Endodermal cell (in vitro differentiated cells): ENCODE results near the gene CERS4. TPM values are rescaled to one million over a fixed set of nuclear protein-coding genes. Genes with fewer than 3 reads are reported as not detected.

ENCODE experiments used
- DNase-seq: peaks from one replicate; pipeline ENCODE4 v3.0.0-alpha.2; 2017
- H3K27ac ChIP-seq: 2 replicates; pipeline ENCODE4 v1.5.1; 2013; ENCODE audit warnings: mild to moderate bottlenecking, low read depth, low read length, moderate library complexity
- H3K27me3 ChIP-seq: 2 replicates; pipeline ENCODE4 v1.6.1; 2013; ENCODE audit warnings: mild to moderate bottlenecking, low read length, moderate library complexity; ENCODE audit not compliant: insufficient read depth, control insufficient read depth, poor library complexity, severe bottlenecking
- H3K36me3 ChIP-seq: 2 replicates; pipeline ENCODE4 v1.7.0; 2013; ENCODE audit warnings: mild to moderate bottlenecking, low read length, moderate library complexity; ENCODE audit not compliant: control insufficient read depth, insufficient read depth
- H3K4me1 ChIP-seq: one replicate; pipeline ENCODE4 v1.7.0; 2013; ENCODE audit warnings: low read length; ENCODE audit not compliant: control insufficient read depth, insufficient read depth
- H3K4me3 ChIP-seq: 2 replicates; pipeline ENCODE4 v1.5.1; 2013; ENCODE audit warnings: mild to moderate bottlenecking, low read length, moderate library complexity
- H3K9ac ChIP-seq: 2 replicates; pipeline ENCODE4 v1.6.1; 2013; ENCODE audit warnings: mild to moderate bottlenecking, low read length, moderate library complexity; ENCODE audit not compliant: poor library complexity, severe bottlenecking; ENCODE audit errors: extremely low read depth
- H3K9me3 ChIP-seq: 2 replicates; pipeline ENCODE4 v1.6.1; 2013; ENCODE audit warnings: mild to moderate bottlenecking, low read length, moderate library complexity; ENCODE audit not compliant: control insufficient read depth
- H3K27ac Mint-ChIP-seq: 2 replicates; pipeline ENCODE4 v1.8.0; 2020; ENCODE audit warnings: mixed read lengths
- H3K27me3 Mint-ChIP-seq: 2 replicates; pipeline ENCODE4 v1.8.0; 2021; ENCODE audit warnings: mild to moderate bottlenecking, mixed read lengths; ENCODE audit not compliant: insufficient read depth
- H3K36me3 Mint-ChIP-seq: 2 replicates; pipeline ENCODE4 v1.8.0; 2020; ENCODE audit warnings: low read depth, mixed read lengths
- H3K4me1 Mint-ChIP-seq: 2 replicates; pipeline ENCODE4 v1.8.0; 2020; ENCODE audit warnings: mixed read lengths
- H3K4me3 Mint-ChIP-seq: 2 replicates; pipeline ENCODE4 v1.8.0; 2020; ENCODE audit warnings: mild to moderate bottlenecking, moderate library complexity, mixed read lengths
- H3K9me3 Mint-ChIP-seq: 2 replicates; pipeline ENCODE4 v1.8.0; 2020; ENCODE audit warnings: mild to moderate bottlenecking, mixed read lengths
- WGBS, 2 experiments: methylation state at CpG; one replicate each; pipeline versions ENCODE4 v1.1.5 to v1.1.7; 2013; ENCODE audit warnings: missing lambda C conversion rate in 2 of 2, mixed read lengths in 1 of 2; ENCODE audit not compliant: insufficient coverage in 1 of 2, insufficient read length in 1 of 2; 5-methylcytosine and 5-hydroxymethylcytosine counted together
- total RNA-seq, 2 donors: library from RNA; stranded (reverse); fragmentation: NEBNext Ultra II Directional in 1 of 2; extraction: Animal tissue kit (Norgen Biotek cat#: 25700) in 1 of 2; gene quantifications; 2 replicates in 1 of 2; 3 replicates in 1 of 2; pipeline ENCODE4 v1.2.1, GENCODE V29; 2021
- TF ChIP-seq, protein P1 (sequence below): fragments of 200-600 bp; sonication (generic); conservative IDR thresholded peaks from 2 replicates; pipeline ENCODE4 v1.5.0; 2021; ENCODE audit warnings: antibody characterized with exemption, mild to moderate bottlenecking

Gene CERS4
- total RNA-seq, 2 donors from 2014 or later = 76.9 to 105 TPM

DNA sequence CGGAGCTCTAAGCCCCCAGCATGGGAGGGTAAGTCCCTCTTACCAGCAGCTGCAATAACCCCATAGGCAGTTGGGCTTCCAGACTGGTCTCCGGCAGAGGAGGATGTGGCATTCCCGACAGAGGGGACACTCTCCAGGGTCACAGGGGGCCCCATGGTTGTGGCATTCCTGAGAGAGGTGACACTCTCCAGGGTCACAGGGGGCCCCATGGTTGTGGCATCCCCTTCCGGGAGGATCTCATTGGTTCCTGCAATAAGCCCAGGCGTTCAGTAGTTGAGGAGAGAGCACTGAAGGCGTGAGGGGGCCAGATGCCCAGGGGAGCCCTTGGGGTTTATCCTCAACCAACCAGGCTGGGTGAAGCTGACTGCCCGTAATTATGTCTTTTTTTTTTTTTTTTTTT, 93.6 kb downstream of the CERS4 start:
- TF ChIP-seq, protein P1, sequence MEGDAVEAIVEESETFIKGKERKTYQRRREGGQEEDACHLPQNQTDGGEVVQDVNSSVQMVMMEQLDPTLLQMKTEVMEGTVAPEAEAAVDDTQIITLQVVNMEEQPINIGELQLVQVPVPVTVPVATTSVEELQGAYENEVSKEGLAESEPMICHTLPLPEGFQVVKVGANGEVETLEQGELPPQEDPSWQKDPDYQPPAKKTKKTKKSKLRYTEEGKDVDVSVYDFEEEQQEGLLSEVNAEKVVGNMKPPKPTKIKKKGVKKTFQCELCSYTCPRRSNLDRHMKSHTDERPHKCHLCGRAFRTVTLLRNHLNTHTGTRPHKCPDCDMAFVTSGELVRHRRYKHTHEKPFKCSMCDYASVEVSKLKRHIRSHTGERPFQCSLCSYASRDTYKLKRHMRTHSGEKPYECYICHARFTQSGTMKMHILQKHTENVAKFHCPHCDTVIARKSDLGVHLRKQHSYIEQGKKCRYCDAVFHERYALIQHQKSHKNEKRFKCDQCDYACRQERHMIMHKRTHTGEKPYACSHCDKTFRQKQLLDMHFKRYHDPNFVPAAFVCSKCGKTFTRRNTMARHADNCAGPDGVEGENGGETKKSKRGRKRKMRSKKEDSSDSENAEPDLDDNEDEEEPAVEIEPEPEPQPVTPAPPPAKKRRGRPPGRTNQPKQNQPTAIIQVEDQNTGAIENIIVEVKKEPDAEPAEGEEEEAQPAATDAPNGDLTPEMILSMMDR = no peak
- WGBS, 2 experiments = 95 to 100% methylated on average over 1 to 7 of the region's 7 CpGs
- no peaks in the 10 kb centered on the region for H3K4me1 ChIP-seq

DNA sequence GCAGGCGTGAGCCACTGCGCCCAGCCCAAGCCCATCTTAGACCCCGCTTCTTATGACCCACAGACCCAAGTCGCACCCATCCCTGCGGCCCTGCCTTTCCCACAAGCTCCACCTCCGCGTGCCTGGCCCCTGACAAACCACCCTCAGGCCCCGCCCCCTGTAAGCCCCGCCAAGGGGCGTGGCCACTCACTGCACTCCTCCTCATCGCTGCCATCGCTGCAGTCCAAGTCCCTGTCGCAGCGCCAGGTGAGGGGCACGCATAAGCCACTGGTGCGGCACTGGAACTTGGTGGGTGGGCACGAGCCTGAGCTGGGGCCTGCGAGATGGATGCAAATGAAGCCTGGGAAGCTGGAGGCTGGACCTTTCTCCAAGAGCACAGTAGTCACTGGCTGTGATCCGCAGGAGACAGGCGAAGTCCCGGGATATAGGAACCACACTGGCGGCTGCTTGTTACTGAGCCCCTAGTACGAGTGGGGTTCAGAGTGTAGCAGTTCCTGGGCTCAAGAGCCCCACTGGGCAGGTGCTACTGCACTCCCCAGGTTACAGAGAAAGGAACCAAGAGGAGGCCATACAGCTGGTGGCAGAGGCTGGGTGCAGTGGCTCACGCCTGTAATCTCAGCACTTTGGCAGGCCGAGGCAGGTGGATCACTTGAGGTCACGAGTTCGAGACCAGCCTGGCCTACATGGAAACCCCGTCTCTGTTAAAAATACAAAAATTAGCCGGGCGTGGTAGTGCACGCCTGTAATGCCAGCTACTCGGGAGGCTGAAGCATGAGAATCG, 95.9 kb downstream of the CERS4 start:
- WGBS, 2 experiments = 77 to 88% methylated on average over 20 to 33 of the region's 33 CpGs
- Mint-ChIP-seq H3K36me3 (peaks cover 35% of the 10 kb centered on the region), H3K4me1 (peaks cover 17% of the 10 kb centered on the region), H3K27me3 (peaks cover 2% of the 10 kb centered on the region), H3K27ac (peak overlapping the region; percentile 55), H3K9me3 (no peaks in the 10 kb centered on the region), H3K4me3 (no peak overlapping the region)
- H3K9me3 ChIP-seq = no peaks in the 10 kb centered on the region
- H3K27ac ChIP-seq = no peak overlapping the region
- no peaks in the 10 kb centered on the region for H3K4me1 ChIP-seq
- no peak overlapping the region for H3K9ac ChIP-seq
- TF ChIP-seq, protein P1 = no peak
- peaks cover 18% of the 10 kb centered on the region for H3K36me3 ChIP-seq
- DNase-seq = peak; percentile 95
- no peaks in the 10 kb centered on the region for H3K27me3 ChIP-seq
- H3K4me3 ChIP-seq = no peak overlapping the region

More for the DNA sequence above, 93.6 kb downstream of the CERS4 start:
- peaks cover 8% of the 10 kb centered on the region for H3K36me3 ChIP-seq
- no peaks in the 10 kb centered on the region for H3K27me3 ChIP-seq
- H3K9me3 ChIP-seq = no peaks in the 10 kb centered on the region
- no peak overlapping the region for H3K4me3 ChIP-seq
- Mint-ChIP-seq H3K36me3 (peaks cover 27% of the 10 kb centered on the region), H3K4me3 (no peak overlapping the region), H3K9me3 (no peaks in the 10 kb centered on the region), H3K27ac (no peak overlapping the region), H3K4me1 (peaks cover 7% of the 10 kb centered on the region), H3K27me3 (peaks cover under 1% of the 10 kb centered on the region)
- H3K9ac ChIP-seq = no peak overlapping the region
- DNase-seq = no peak
- H3K27ac ChIP-seq = no peak overlapping the region

DNA sequence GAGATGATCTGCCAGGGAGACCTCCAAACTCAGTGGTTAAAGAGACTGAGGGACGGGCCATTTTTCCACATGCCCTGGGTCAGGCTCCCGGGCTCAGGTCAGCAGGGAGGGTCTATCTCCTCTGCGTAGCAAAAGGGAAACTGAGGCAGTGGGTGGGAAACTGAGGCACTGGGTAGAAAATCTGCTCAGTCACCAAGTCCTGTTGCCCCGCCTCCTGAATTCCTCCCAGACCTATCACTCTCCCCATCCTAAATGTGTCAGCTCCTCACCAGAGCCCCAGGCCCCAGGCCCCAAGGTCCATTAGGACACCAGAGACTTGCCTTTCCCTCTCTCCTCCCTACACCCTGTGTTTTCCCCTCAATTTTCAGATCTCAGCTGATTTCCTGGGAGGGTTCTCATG, 96.6 kb downstream of the CERS4 start:
- no peak overlapping the region for H3K27ac ChIP-seq
- H3K4me1 ChIP-seq = no peaks in the 10 kb centered on the region
- H3K36me3 ChIP-seq = peaks cover 22% of the 10 kb centered on the region
- no peaks in the 10 kb centered on the region for H3K27me3 ChIP-seq
- H3K9me3 Mint-ChIP-seq = no peaks in the 10 kb centered on the region
- H3K27me3 Mint-ChIP-seq = peaks cover 2% of the 10 kb centered on the region
- H3K9ac ChIP-seq = no peak overlapping the region
- WGBS, 2 experiments = 67% methylated on average over 4 of the region's 4 CpGs; no CpG with 5 or more reads in 1 of the 2 experiments
- H3K4me1 Mint-ChIP-seq = peaks cover 17% of the 10 kb centered on the region
- no peak for DNase-seq
- TF ChIP-seq, protein P1 = no peak
- H3K27ac Mint-ChIP-seq = no peak overlapping the region
- no peak overlapping the region for H3K4me3 Mint-ChIP-seq
- H3K36me3 Mint-ChIP-seq = peaks cover 40% of the 10 kb centered on the region
- H3K4me3 ChIP-seq = no peak overlapping the region
- H3K9me3 ChIP-seq = no peaks in the 10 kb centered on the region
